GM23248 (cell line): ENCODE data around the gene ADCY6.

ENCODE experiments used
- EZH2 ChIP-seq: fragments of 200-600 bp; sonication (generic); IDR thresholded peaks from 2 replicates; pipeline ENCODE4 v1.6.1; 2018; ENCODE audit warnings: antibody characterized with exemption, mild to moderate bottlenecking; ENCODE audit not compliant: insufficient read depth, poor library complexity, severe bottlenecking
- EZH2phosphoT487 ChIP-seq: fragments of 200-600 bp; sonication (generic); IDR thresholded peaks from 2 replicates; pipeline ENCODE4 v1.6.1; 2018; ENCODE audit warnings: antibody characterized with exemption, moderate library complexity, mild to moderate bottlenecking, low read depth; ENCODE audit not compliant: insufficient read depth

DNA sequence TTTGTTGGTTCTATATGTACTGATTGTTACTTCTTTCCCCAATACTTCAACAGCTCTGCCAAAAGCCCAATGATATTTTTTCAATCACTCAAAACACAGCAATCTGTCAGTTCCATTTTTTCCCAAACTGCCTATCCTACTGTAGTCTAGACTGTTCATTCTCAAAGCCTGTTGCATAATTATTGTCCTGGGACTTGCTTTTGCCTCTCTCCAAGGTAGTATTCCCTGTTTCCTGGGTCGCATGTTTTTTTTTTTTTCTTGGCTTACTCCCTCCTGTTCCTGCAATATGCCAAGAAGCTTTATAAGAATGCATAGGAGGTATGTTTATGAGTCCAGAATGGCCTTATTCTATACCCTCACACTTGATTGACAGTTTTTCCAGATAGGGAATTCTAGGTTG, 52.4 kb downstream of the ADCY6 start:
- TF ChIP-seq EZH2phosphoT487 = no peak
- no peak for TF ChIP-seq EZH2
